Fibroblast of the aortic adventitia (primary cell): ENCODE results near the gene CHSY3. TPM values are rescaled to one million over a fixed set of nuclear protein-coding genes. Genes with fewer than 3 reads are reported as not detected.

ENCODE experiments used
- DNase-seq: peaks from one replicate; pipeline ENCODE4 v3.0.0-alpha.2; 2010; ENCODE audit warnings: low read depth
- H3K4me3 ChIP-seq: 2 replicates; pipeline ENCODE4 v1.5.1; 2011; ENCODE audit warnings: low read depth, mild to moderate bottlenecking, control low read depth, low read length, moderate library complexity
- total RNA-seq: library from RNA; depleted of rRNA; stranded (reverse); fragments of >200 nt; gene quantifications from 2 replicates; pipeline ENCODE4 v1.2.3, GENCODE V29; 2012; ENCODE audit warnings: low replicate concordance
- TF ChIP-seq, protein P1 (sequence below): IDR thresholded peaks from 2 replicates; pipeline ENCODE4 v1.5.1; 2011; ENCODE audit warnings: mild to moderate bottlenecking, low read length, control low read depth, inconsistent platforms; ENCODE audit not compliant: insufficient read depth

CHSY3 gene
- total RNA-seq, 1 donor, result 2.9 TPM

- no peak for DNase-seq
- TF ChIP-seq, protein P1, sequence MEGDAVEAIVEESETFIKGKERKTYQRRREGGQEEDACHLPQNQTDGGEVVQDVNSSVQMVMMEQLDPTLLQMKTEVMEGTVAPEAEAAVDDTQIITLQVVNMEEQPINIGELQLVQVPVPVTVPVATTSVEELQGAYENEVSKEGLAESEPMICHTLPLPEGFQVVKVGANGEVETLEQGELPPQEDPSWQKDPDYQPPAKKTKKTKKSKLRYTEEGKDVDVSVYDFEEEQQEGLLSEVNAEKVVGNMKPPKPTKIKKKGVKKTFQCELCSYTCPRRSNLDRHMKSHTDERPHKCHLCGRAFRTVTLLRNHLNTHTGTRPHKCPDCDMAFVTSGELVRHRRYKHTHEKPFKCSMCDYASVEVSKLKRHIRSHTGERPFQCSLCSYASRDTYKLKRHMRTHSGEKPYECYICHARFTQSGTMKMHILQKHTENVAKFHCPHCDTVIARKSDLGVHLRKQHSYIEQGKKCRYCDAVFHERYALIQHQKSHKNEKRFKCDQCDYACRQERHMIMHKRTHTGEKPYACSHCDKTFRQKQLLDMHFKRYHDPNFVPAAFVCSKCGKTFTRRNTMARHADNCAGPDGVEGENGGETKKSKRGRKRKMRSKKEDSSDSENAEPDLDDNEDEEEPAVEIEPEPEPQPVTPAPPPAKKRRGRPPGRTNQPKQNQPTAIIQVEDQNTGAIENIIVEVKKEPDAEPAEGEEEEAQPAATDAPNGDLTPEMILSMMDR, result no peak
- H3K4me3 ChIP-seq, result no peak overlapping the region
These were observed 267.4 kb downstream of the CHSY3 start for GRCh38 chr5:130171699-130172098.

GRCh38 chr5:130183115-130183514 lies 278.9 kb downstream of the CHSY3 start:
- no peak for DNase-seq
- H3K4me3 ChIP-seq, result no peak overlapping the region
- TF ChIP-seq, protein P1, result no peak

DNA sequence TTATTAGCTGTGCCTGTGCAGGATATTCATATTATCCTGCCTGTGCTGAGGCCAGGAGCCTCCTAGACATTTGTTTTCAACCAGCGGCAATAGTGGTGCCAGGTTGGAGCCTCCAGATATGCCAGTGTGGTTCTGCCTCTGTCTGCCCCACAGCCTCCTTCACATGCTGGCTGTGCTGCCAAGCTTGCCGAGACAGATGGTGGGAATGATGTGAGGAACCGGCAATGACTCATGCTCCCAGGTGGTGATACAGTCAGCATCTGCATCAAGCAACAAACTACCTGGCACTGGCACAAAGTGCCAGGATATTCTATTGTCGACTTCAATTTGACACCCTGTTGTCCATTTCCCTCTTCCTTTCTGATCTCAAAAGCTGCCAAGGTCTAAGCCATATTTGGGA lies 285.7 kb downstream of the CHSY3 start:
- TF ChIP-seq, protein P1, result no peak
- H3K4me3 ChIP-seq, result no peak overlapping the region
- DNase-seq, result no peak

DNA sequence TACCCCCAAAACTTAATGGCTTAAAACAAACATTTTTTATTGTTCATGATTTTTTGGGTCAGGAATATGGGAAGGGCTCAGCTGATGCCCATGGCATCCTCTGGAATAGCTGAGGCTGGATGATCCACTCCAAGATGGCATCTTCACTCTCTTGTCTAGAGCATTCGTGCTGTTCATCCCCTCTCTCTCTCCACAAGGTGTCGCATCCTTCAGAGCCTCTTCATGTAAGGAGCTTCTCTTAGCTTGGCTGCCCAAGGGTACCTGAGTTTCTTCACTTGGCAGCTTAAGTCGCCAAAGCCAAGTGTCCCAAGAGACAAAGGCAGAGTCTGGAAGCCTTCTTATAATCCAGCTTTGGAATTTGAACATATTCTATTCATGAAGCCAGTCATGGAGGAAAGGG lies 294.7 kb downstream of the CHSY3 start:
- H3K4me3 ChIP-seq, result no peak overlapping the region
- peak; percentile 32 for DNase-seq
- TF ChIP-seq, protein P1, result peak; percentile 24

- TF ChIP-seq, protein P1, result no peak
- H3K4me3 ChIP-seq, result no peak overlapping the region
- no peak for DNase-seq
These were observed 302.4 kb downstream of the CHSY3 start for GRCh38 chr5:130206686-130207085.

DNA sequence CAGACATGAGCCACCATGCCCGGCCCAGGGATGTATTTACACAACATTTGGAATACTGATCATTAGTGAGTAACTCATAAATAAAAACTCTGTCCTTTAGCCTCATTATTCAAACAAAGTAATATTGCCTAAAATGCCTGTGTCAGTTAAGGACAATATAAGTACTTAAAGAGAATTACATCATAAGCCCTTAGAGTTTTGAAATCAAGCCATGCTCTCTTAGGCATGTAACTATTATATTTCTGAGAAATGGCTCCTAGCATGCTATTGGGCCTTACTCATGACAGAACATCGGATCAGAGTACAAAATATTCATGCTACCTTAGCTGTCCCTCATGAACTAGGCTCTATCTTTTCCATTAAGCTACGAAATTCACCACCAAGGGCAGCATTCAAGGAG lies 309.3 kb downstream of the CHSY3 start:
- TF ChIP-seq, protein P1, result no peak
- no peak overlapping the region for H3K4me3 ChIP-seq
- DNase-seq, result no peak

DNA sequence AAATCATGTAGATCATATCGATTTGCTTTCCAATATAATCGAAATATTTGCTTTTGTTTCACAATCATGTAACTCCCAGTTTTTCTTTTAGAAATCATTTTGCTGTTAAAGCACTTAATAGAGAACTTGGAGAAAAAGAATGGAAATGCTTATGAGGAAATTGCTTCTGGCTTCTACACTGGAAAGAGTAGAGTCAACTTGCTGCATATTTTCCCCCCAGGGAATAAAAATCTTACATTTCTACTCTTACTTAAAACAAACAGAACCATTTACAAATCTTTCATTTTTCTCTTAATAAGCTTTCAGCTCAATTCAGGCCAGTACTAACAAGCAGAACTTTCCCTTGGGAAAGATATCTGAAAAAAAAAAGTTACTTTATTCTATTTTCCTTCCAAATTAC lies 312.0 kb downstream of the CHSY3 start:
- H3K4me3 ChIP-seq, result no peak overlapping the region
- TF ChIP-seq, protein P1, result no peak
- no peak for DNase-seq
